HG03565 (cell line): ENCODE measurements around the gene LYPD5.
"Not testable (repeated sequence)": the region's sequence is repeated elsewhere in the genome, so short reads cannot be mapped to it uniquely, and the experiment has no call there.

Experiments
- ATAC-seq: cut with Tn5 transposase; IDR thresholded peaks from one replicate; pipeline ENCODE4 v1.9.1; 2021; ENCODE audit warnings: mild to moderate bottlenecking, moderate library complexity; ENCODE audit not compliant: unreplicated experiment

Gene LYPD5

DNA sequence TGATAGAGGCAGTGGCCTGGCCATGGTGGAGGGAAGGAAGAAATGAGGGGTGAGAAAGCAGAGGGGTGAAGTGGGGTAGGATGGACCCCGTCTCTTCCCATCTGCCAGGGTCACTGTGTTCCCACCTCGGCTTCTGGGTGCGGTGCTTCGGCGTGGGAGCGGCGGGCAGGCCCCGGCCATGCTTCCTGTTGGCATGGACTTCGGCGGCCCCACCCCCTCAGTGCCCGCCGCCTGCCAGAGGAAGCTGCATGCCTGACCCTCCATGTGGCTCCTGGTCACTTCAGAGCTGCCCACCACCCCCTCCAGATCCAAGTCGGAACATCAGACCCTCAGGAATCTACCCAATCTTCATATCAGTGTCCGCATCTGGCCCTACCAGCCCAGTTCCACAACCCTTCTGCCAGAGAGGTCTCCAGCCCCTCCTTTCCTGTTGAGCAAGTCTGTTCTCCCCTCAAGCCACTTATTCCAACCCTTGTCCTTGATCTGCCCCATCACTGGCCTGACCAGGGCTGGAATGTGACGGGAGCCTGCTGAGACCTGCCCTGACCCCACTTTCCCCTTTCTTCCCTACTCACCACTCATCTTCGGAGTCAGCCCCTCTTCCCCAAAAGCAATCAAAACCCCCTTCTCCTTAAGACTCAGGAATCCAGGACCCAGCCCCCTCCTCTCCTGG lies 23.0 kb downstream of the LYPD5 start:
- ATAC-seq: no peak

DNA sequence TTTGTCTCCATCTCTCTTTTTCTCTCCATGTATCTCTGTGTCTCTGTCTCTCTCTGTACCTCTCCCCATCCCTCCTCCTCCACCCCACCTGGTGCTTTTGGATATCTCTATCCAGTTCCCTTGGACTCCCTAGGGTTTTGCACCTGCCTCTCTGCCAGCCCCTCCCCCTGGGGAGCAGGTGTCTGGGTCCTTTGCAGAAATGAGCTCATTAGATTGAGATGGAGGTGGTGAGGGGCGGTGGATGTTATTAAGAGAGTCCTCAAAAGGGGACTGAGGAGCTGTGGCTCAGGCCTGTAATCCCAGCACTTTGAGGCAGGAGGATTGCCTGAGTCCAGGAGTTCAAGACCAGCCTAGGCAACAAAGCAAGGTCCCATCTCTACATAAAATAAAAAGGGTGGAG lies 23.6 kb downstream of the LYPD5 start:
- ATAC-seq: no peak

DNA sequence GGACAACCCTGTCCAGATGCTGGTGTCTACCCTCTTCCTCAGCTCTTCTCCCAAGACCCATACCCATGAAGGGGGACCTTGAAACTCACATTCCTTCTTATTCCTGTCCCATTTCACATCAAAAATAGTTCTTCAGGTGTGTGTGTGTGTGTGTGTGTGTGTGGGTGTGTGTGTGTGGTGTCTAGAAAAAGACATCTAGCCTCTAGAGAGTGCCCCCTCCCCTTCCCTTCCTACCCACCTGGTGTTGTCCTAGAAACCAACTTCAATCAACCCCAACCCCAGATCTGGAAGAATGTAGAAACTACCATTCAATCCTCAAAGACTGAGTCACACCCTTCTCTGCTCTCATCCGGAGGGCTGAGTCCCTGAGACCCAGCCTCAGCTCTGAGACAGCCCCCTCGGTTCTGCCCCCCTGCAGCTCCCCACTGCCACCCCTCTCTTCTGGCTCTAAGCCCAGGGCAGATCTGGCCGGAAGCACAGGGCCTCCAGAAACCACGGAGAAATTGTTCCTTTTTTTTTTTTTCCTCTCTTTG lies 25.0 kb downstream of the LYPD5 start:
- no peak for ATAC-seq

DNA sequence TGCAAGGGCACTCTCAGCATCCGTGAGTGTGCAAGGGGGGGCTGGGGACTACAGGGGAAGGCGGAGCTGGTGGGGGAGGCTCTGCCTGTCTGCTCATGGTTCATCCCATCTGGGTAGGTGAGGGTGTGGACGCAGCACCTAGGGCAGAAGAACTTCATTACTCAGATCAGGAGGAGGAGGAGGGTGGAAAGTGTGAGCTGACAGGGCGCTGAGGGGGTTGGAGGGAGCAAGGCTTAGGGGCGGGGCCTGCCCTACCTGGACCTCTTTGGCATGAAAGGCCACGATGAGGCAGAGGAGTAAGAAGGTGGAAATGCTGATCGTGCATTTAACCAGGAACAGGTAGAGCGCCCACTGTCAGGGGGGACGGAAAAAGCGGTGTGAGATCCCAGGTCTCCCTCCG lies 26.0 kb downstream of the LYPD5 start:
- no peak for ATAC-seq

DNA sequence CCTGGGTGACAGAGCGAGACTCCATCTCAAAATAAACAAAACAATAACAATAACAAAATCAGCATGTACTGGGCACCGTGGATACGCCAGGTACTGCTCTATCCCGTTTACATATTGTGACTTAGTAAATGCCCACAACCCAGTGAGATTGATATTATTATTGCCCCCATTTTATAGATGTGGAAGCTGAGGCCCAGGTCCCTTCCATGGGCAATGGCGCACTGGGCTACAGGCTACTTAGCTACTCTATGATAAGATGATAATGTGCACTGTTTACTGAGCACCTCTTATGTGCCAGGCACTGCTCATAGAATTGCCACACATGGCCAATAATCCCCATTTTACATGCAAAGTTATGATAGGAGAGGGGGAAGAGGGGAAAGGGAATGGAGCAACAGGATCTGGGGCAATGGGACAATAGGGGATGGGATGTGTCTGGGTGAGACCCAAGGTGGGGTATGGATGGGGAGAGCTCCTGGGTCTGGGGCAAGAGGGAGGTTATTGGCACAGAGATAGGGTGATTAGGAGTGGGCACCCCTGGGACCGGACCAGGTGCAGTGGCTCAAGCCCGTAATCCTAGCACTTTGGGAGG lies 26.9 kb downstream of the LYPD5 start:
- no peak for ATAC-seq

DNA sequence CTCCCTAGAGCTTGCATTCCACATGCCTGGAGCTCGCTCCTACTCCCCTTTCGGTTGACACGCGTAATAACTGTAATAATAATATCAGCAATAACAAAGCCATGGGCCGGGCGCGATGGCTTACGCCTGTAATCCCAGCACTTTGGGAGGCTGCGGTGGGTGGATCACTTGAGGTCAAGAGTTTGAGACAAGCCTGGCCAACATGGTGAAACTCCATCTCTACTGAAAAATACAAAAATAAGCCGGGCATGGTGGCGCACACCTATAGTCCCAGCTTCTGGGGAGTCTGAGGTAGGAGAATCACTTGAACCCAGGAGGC lies 27.3 kb downstream of the LYPD5 start:
- ATAC-seq: not testable (repeated sequence)

DNA sequence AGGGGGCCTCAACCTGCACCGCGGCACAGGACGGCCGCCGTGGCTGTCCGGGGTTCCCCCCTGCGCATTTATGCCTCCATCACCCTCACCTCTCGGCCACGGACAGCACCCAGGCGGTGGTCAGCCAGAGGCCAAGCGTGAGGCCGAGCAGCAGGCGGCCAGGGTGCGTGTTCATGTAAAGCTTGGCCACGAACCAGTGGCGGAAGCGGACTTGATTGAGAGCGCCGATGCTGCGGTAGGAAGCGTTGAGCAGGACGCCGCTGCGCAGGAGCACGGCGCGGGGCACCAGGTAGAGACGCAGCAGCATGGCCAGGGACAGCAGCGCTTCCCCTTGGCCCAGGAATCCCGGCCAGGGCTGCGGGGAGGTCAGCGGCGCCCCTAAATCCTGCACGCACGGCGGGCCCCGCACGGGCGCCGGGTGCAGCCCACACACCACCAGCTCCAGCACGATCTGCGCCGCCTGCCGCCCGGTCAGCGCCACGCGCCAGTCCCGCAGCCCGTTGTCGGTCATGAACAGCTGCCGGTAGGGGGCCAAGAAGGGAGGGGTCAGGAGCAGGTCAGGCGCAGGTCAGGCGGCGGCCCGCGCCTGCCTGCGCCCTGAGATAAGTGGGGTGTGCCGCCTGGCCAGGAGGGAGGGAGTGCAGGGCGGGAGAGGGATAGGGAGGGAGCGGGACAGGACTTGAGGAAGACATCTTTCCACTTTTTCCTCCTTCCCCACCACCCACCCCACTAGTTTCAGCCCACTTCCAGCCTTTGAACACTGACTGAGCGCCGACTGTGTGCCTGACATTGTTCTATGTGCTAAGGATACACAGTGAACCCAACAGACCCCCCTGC lies 27.9 kb downstream of the LYPD5 start:
- ATAC-seq: no peak

DNA sequence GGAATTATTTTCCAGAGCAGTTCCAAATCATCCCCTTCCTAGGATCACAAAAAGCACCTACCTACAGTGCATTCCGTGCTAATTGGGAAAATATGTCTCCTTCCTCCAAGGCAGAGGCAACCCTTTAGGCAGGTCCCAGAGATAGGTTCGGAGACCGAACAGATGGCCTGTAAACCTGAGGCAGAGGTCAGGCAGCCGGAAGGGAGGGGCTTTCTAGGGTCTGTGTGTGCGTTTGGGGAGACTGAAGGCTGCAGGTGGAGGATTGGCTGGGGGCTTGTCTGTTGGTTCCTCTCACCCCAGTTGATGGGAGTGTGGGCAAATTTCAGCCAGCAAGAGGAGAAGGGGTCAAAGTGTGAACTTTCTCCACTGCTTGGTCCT lies 28.5 kb downstream of the LYPD5 start:
- ATAC-seq: no peak

DNA sequence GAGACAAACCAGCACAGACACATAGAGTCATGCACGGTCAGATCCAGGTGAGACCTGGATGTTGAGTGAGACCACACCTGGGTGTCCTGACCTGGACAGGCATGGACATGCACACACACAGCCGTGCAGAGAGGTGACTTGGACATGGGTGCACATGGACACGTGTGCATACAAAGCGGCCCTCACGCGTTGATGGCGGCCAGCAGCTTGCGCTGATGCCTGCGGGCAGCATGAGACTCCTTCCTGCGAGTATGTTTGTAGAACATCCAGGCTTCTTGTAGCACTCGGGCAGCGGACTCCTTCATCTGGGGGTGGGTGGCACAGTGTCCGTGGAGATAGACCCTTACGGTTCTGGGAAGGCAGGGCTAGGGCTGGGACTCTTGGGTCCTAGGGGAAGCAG lies 33.0 kb downstream of the LYPD5 start:
- ATAC-seq: no peak

DNA sequence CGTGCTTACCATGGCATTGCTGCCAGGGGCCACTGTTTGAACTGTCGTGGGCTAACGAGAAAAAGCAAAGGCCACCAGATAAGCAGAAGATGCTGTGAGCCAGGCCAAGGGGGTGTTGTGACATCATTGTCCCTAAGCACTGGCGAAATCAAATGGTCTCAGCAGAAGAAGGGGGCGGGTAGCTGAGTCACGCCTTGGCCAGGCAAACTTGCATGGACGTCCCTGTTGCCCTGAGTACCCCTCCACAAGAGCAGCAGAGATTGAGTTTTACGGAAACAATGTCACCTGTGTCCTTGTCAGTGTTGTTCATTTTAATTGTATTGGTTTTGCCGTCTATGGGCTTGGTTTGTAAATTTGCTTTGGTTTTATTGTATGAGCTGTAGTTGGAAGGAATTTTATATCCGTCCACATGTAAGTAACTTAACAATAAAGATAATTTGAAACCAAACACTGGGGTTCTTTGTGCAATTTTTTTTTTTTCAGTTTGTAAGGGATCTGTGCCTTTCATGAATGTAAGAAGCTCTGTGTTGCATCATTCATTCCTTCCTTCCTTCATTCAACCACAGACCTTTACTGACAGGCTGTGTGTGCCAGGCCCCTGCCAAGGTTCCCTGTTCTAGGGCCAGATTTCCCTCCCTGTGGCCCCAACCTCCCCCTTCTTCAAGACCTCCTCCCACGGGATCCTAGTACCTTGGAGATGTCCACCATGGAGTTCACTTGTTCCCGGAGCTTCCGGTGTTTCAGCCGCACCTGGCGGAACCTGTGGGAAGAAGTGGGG lies 33.8 kb downstream of the LYPD5 start:
- ATAC-seq: no peak

DNA sequence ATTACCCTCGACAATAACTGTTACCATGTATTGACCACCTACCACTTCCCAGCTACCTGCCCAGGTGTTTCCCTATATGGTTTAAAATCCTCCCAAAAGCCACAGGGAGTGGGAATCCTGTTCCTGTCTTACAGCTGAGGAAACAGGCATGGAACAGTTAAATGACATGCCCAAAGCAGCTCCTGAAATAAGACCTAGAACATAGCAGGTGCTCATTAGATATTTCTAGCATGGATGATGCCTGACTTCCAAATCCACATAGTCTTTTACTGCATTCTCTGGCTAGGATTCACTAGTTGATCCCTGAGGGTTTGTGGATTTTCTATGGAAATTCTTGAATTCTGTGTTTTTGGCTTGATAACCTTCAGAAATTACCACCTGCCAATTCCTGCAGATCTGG lies 34.4 kb downstream of the LYPD5 start:
- ATAC-seq: no peak

DNA sequence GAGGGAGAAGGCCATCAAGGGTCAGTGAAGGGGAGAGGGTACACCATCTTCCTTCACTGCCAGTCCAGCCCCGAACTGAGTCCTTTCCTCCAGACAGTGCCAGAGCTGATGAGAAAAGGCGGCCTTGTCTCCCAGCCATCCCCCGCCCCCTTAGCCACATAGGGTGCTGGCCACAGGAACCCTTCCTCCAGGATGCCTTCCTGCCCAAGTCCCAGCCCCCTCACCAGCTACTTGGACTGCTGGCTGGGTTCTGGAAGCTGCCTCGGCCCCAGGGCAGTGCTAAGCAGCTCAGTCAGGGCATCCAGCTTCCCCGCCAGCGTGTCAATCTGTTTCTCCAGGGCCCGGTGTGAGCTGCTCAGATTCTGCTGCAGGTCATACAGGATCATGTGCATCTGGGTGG lies 34.9 kb downstream of the LYPD5 start:
- no peak for ATAC-seq

DNA sequence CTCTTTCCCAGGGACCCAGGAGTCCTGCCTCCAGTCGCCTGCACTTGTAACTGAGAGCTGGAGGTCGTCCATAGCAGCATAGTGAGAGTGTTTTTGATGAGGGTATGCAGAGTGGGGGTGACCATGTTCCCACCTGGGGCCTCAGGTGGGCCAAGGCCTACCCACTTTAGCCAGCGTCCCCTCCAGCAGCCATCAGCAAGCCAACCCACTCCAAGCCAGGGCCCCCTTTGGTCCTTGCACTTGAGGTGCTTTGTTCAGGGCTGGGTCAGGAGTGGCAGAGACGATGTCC lies 35.5 kb downstream of the LYPD5 start:
- no peak for ATAC-seq

DNA sequence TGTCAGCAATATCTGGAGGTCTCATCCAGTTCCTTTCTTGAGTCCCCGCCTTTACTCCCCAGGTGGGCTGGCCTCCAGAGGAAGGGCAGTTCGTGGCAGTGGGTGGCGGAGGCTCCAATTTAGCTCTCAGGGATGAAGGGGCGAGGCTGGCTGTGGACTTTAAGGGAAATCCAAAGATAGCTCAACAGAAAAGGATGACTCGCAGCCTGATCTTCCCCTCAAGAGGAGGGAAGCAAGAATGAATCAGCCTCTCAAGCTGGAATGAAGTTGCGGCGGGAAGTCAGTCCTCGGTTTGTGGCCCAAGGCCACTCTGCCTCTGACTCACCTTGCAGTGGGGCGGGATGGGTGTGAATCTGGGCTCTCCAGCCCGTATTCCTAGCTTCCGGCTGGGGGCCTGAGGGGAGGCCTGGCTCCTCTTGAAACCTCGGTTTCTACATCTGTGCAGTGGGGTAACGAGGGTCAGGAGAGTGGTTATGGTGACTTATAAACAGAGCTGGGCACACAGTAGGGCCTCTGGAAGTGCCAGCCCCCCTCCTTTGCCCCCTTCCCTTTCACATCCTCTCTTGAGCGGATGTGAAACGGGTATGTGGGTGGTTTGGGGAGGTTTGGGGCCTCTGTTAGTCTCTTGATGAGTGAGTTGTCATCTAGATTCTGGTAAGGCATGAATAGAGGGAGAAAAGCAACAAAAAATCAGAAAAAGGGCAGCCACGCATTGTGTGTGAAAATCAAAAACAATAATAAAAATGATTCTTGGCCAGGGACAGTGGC lies 37.0 kb downstream of the LYPD5 start:
- ATAC-seq: peak; percentile 39

DNA sequence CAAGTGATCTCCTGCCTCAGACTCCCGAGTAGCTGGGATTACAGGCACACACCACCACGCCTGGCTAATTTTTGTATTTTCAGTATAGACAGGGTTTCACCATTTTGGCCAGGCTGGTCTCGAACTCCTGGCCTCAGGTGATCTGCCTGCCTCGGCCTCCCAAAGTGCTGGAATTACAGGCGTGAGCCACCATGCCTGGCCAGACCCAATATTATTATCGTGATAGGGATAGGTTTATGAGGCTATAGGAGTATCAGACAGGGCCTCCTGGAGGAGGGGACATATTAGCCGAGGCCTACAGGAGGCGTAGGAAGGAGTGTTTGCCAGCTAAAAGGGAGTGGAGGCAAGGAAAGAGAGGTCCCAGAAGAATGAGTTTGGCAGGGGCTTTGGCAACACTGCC lies 37.6 kb downstream of the LYPD5 start:
- not testable (repeated sequence) for ATAC-seq

DNA sequence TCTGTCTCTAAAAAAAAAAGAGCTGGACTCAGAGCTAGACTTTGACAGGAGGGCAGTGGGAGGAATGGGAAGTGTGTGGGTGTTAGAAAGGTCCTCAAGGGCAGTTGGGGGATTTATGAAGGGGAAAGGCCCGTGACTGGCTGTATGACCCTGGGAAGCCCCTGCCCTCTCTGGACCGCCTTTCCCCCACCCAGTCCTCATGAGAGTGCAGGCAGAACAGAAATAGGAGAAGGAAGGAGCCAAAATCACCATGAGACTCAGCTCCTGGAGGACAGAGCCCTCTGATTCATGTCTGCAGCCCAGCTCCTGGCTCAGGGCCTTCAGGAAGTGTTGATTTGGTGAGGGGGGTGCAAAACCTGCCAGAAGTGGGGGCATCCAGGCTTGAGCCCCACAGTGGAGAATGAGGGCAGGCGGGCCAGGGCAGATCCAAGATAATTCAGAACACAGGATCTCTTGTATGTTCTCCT lies 38.7 kb downstream of the LYPD5 start:
- no peak for ATAC-seq

DNA sequence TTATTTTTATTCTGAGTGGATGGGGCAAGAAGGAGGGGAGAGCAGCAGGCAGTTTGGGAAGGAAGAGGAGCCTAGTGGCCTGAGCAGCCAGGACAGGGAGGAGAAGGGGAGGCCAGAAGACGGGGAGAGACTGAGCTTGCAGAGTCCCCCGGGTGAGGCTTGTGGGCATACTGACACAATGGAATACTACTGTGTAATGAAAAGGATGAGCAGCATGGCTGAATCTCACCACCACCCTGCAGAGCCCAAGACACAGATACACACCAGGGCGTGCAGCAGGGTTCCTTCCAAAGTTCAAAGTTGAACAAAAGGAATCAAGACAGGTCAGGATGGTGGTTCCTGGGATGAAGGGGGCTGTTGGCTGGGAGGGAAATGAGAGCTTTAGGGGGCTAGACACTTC lies 39.4 kb downstream of the LYPD5 start:
- no peak for ATAC-seq

DNA sequence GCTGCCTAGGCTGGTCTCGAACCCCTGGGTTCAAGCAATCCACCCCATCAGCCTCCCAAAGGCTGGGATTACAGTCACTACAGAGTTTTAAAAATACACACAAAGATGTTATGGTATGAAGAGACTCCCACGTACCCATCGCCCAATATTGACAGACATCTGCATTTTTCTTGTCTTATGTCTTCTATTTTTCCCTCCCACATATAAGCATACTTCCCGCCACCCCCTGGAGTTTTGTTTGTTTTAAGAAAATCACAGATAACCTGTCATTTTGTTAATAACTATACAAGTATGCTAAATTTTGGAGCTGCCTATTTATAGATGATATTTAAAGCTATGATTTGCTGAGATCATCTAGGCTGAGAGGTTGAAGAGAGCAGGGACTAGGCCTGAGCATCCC lies 41.3 kb downstream of the LYPD5 start:
- no peak for ATAC-seq

DNA sequence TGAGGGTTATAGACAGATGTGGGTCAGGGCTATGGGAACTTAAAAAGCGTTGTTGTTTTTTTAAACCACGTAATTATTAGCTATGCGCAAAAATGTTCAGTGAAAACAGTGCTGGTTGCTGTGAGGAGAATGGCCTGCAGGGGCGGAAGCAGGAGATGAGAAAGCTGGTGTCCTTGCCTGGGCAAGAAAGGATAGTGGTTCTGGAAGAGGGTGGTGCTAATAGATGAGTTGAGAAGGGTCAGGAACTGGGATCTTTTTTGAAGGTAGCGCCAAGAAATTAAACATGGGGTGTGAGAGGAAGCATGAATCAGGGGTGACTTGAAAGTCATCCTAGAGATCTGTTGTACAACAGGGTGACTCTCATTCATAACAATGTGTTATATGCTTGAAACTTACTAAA lies 42.7 kb downstream of the LYPD5 start:
- no peak for ATAC-seq

DNA sequence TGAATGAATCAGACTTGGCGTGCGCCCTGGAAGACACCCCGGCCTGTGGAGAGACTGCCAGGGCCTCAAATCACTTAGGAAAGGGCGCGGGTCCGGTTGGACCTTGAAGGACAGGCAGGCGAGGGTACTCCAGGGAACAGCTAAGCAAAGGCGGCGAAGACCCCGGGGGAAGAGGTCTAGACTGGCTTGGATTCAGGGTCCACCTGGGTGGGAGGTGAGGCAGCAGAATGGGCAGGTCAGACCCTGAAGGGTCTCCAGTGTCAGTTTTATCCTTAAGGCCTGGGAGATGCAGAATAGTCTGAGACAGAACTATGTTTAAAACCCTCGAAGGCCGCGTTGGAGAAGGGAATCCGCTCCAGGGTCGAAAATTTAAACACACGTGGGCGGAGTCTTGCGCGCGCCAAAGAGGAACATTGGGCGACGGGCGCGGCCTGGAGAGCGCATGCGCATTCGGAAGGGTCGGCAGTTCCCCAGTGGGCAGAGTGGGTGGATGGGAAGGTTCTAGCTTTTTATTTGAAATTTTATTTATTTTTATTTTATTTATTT lies 46.9 kb downstream of the LYPD5 start:
- ATAC-seq: no peak
